Activated CD8-positive, alpha-beta memory T cell treated with anti-CD3 and anti-CD28 coated beads for 1 hour (primary cell): Measurements from ENCODE around the gene NAA60.

Source experiments
- DNase-seq, 2 donors: peaks; one replicate each; pipeline ENCODE4 v3.0.0-alpha.2; 2020; ENCODE audit warnings: low read depth in 1 of 2; ENCODE audit errors: extremely low read depth in 1 of 2

Gene NAA60

GRCh38 chr16:3536271-3536731, 92.8 kb downstream of the NAA60 start:
- no peak for DNase-seq
